H54 (cell line): ENCODE results near the gene PTPRE.

Source experiments
- DNase-seq: peaks from one replicate; pipeline ENCODE4 v3.0.0; 2011; ENCODE audit warnings: low spot score, mixed read lengths; ENCODE audit not compliant: insufficient read length
- FAIRE-seq: peaks from 3 replicates; lab custom pipeline; 2011; peaks lifted over from hg19 to GRCh38; lab: Jason Lieb, UNC
- POLR2A ChIP-seq: IDR thresholded peaks from 2 replicates; pipeline ENCODE4 v1.6.1; 2011; ENCODE audit warnings: low read depth, mild to moderate bottlenecking, low read length

The PTPRE gene

DNA sequence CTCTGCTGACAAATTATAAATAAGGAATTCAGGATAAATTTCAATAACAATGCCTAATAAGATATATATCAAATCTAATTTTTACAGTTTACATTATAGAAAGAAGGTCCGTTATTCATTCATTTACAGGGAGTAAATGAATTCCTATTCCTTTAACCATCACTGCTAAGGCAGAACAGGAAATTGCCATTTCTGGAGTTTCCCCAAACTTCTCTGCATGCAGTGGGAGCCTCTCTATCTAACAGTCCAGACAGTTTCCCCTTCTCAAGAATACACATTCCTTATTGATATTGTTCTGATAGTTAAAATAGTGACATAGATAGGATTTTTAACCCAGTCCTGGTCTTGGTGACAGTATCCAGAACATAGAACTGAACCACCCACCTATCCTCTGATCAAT lies 195.0 kb downstream of the PTPRE start:
- no peak for TF ChIP-seq POLR2A
- FAIRE-seq: no peak
- DNase-seq: no peak

- FAIRE-seq: no peak
- no peak for TF ChIP-seq POLR2A
- no peak for DNase-seq
Measured at GRCh38 chr10:128102480-128103228, 195.8 kb downstream of the PTPRE start.

- TF ChIP-seq POLR2A: no peak
- no peak for DNase-seq
- FAIRE-seq: no peak
Measured at GRCh38 chr10:128103229-128103714, 196.4 kb downstream of the PTPRE start.

- FAIRE-seq (no peak), DNase-seq (no peak)
- TF ChIP-seq POLR2A: no peak
Measured at GRCh38 chr10:128105383-128105782, 198.5 kb downstream of the PTPRE start.

DNA sequence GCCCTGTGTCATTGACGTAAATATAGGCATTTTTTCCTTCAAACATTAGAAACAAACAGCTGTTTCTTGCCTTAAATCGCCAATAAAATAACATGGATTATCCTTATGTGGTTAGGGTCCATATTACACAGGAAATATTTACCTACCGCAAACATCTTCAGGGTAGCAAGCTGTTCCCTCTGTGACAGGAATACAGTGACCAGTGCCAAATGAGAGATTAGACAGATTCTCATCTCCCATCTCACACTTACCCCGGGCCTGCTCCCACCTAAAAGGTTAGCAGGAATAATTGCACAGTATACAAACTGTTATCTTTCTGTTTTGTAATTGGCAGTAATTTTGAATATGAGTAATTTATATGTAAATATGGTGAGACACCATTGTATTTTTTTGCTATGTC lies 202.8 kb downstream of the PTPRE start:
- no peak for FAIRE-seq

GRCh38 chr10:128110339-128110738 lies 203.4 kb downstream of the PTPRE start:
- FAIRE-seq: no peak
- no peak for TF ChIP-seq POLR2A
- no peak for DNase-seq

More for the DNA sequence above, 202.8 kb downstream of the PTPRE start:
- no peak for DNase-seq
- TF ChIP-seq POLR2A: no peak

- FAIRE-seq: no peak
- TF ChIP-seq POLR2A: no peak
- DNase-seq: no peak
Measured at GRCh38 chr10:128111696-128112095, 204.8 kb downstream of the PTPRE start.

GRCh38 chr10:128113026-128113425 lies 206.1 kb downstream of the PTPRE start:
- FAIRE-seq (no peak), DNase-seq (no peak)
- no peak for TF ChIP-seq POLR2A

GRCh38 chr10:128114901-128115300 lies 208.0 kb downstream of the PTPRE start:
- no peak for DNase-seq
- no peak for FAIRE-seq
- TF ChIP-seq POLR2A: no peak

- DNase-seq (no peak), FAIRE-seq (no peak)
- no peak for TF ChIP-seq POLR2A
Measured at GRCh38 chr10:128115356-128115755, 208.5 kb downstream of the PTPRE start.

GRCh38 chr10:128116187-128116586 lies 209.3 kb downstream of the PTPRE start:
- no peak for FAIRE-seq

DNA sequence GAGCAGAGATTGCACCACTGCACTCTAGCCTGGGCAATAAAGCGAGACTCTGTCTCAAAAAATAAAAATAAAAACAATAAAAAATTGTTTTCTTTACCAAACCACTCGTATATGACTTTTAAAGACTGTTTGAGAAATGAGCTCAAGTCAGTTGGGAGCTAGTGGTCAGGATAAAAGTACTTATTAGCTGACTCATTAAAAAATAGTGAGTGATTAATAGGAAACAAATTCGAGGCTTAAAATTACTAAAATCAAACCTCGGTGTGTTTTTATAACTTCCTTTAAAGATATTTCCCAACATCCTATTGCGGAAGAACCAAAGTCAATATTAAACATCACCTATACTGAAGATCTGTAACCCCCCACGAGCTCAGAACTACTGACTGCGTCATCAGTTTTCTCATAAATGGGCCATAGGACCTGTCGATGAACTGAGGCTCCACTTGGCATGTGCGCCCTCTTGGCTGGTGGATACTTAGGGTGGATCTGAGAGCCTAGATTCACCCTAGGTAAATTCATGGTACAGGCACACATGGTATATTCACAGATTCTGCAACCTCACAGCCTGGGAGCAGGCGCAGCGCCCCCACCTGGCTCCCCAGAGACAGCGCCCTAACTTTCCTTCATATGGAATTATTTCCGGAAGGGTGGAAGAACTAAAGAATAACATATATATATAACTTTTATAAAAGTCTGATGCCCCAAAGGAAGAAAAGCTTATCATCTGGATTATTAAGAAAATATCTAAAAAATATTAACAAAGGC lies 210.1 kb downstream of the PTPRE start:
- no peak for DNase-seq
- no peak for FAIRE-seq
- no peak for TF ChIP-seq POLR2A

More at GRCh38 chr10:128116187-128116586, 209.3 kb downstream of the PTPRE start:
- DNase-seq: no peak
- no peak for TF ChIP-seq POLR2A

- no peak for FAIRE-seq
- no peak for DNase-seq
- TF ChIP-seq POLR2A: no peak
Measured at GRCh38 chr10:128121750-128122412, 215.0 kb downstream of the PTPRE start.

GRCh38 chr10:128122931-128123330 lies 216.0 kb downstream of the PTPRE start:
- DNase-seq: no peak
- TF ChIP-seq POLR2A: no peak
- no peak for FAIRE-seq

GRCh38 chr10:128123846-128124245 lies 216.9 kb downstream of the PTPRE start:
- no peak for FAIRE-seq
- no peak for TF ChIP-seq POLR2A
- no peak for DNase-seq
